PC-3 (cell line): ENCODE data around the gene SYMPK. TPM values are rescaled to one million over a fixed set of nuclear protein-coding genes. Genes with fewer than 3 reads are reported as not detected.

Source experiments
- ATAC-seq: fragments of 200-7000 bp; cut with Tn5 transposase; 2 replicates; pipeline ENCODE4 v1.9.1; 2020; ENCODE audit warnings: mild to moderate bottlenecking, moderate library complexity
- BruUV-seq: library from RNA; stranded (reverse); fragments of 400-500 nt; replicated peaks from 2 replicates; lab custom pipeline; 2021; lab: Mats Ljungman, UMichigan
- CTCF ChIA-PET: fragments of 300-600 bp; sonication (Branson Sonifier 250); formaldehyde crosslinking; loops from one replicate; lab custom pipeline; 2022; ENCODE audit warnings: antibody characterized with exemption; lab: Charles Lee
- POLR2A ChIA-PET: fragments of 300-600 bp; sonication (Branson Sonifier 250); formaldehyde crosslinking; loops from one replicate; lab custom pipeline; 2022; ENCODE audit warnings: antibody characterized with exemption; ENCODE audit not compliant: unreplicated experiment; lab: Charles Lee
- DNase-seq: peaks from one replicate; pipeline ENCODE4 v3.0.0-alpha.2; 2015
- H2AFZ ChIP-seq: fragments of 300-600 bp; sonication (generic); 2 replicates; pipeline ENCODE4 v1.6.0; 2016; ENCODE audit warnings: antibody characterized with exemption, low read length
- H3F3A ChIP-seq: fragments of 300-600 bp; sonication (generic); one replicate; pipeline ENCODE4 v1.6.0; 2017; ENCODE audit warnings: antibody characterized with exemption, low read length, control low read depth, mild to moderate bottlenecking; ENCODE audit not compliant: unreplicated experiment
- H3K27ac ChIP-seq: fragments of 300-600 bp; sonication (generic); 2 replicates; pipeline ENCODE4 v1.5.1; 2016; ENCODE audit warnings: mild to moderate bottlenecking, low read length
- H3K27me3 ChIP-seq: fragments of 300-600 bp; sonication (generic); 2 replicates; pipeline ENCODE4 v1.6.1; 2016; ENCODE audit warnings: low read length, mixed read lengths
- H3K36me3 ChIP-seq: fragments of 300-600 bp; sonication (generic); 2 replicates; pipeline ENCODE4 v1.6.1; 2016; ENCODE audit warnings: low read depth, mixed run types, low read length, mixed read lengths
- H3K4me1 ChIP-seq: fragments of 300-600 bp; sonication (generic); 2 replicates; pipeline ENCODE4 v1.5.1; 2016; ENCODE audit warnings: low read length; ENCODE audit not compliant: insufficient read depth
- H3K4me2 ChIP-seq: fragments of 300-600 bp; sonication (generic); 2 replicates; pipeline ENCODE4 v1.6.0; 2016; ENCODE audit warnings: low read length
- H3K4me3 ChIP-seq: fragments of 300-600 bp; sonication (generic); 2 replicates; pipeline ENCODE4 v1.5.1; 2016; ENCODE audit warnings: mild to moderate bottlenecking, low read length, mixed read lengths
- H3K79me2 ChIP-seq: fragments of 300-600 bp; sonication (generic); 2 replicates; pipeline ENCODE4 v1.6.1; 2017; ENCODE audit warnings: low read length, mixed read lengths
- H3K9ac ChIP-seq: fragments of 300-600 bp; sonication (generic); 2 replicates; pipeline ENCODE4 v1.6.0; 2016; ENCODE audit warnings: mild to moderate bottlenecking, low read length
- H3K9me2 ChIP-seq: fragments of 300-600 bp; sonication (generic); replicated peaks from 2 replicates; pipeline ENCODE4 v1.6.1; 2016; ENCODE audit warnings: mixed run types, low read length, mixed read lengths
- H3K9me3 ChIP-seq: fragments of 300-600 bp; sonication (generic); 2 replicates; pipeline ENCODE4 v1.6.1; 2016; ENCODE audit warnings: low read length, mixed read lengths
- H4K20me1 ChIP-seq: fragments of 300-600 bp; sonication (generic); 2 replicates; pipeline ENCODE4 v1.6.1; 2016; ENCODE audit warnings: low read length, mixed read lengths
- CTCF ChIP-seq: fragments of 300-600 bp; sonication (generic); conservative IDR thresholded peaks from 2 replicates; pipeline ENCODE4 v1.5.1; 2017; ENCODE audit warnings: antibody characterized with exemption, low read depth, mild to moderate bottlenecking, low read length
- EZH2 ChIP-seq: fragments of 300-600 bp; sonication (generic); IDR thresholded peaks from one replicate; pipeline ENCODE4 v1.6.1; 2017; ENCODE audit warnings: antibody characterized with exemption, mild to moderate bottlenecking, low read length; ENCODE audit not compliant: unreplicated experiment
- EZH2phosphoT487 ChIP-seq: fragments of 300-600 bp; sonication (generic); IDR thresholded peaks from 2 replicates; pipeline ENCODE4 v1.6.1; 2018; ENCODE audit warnings: mild to moderate bottlenecking, antibody characterized with exemption, low read length, borderline replicate concordance
- intact Hi-C: fragments of 100-400 bp; cut with micrococcal nuclease; formaldehyde crosslinking; loops from 2 replicates; pipeline ENCODE4 v1.9.0; 2023
- total RNA-seq: library from RNA; depleted of rRNA; stranded (reverse); fragments of >200 nt; gene quantifications from 2 replicates; pipeline ENCODE4 v1.2.3, GENCODE V29; 2014

SYMPK gene
- total RNA-seq, 1 experiment from 2014 or later, result 36.6 TPM

GRCh38 chr19:45789035-45789786 is 73.7 kb downstream of the SYMPK start:
- no peak overlapping the region for H3K27ac ChIP-seq
- H4K20me1 ChIP-seq, result no peaks in the 10 kb centered on the region
- BruUV-seq, result TSS peak; percentile 2

DNA sequence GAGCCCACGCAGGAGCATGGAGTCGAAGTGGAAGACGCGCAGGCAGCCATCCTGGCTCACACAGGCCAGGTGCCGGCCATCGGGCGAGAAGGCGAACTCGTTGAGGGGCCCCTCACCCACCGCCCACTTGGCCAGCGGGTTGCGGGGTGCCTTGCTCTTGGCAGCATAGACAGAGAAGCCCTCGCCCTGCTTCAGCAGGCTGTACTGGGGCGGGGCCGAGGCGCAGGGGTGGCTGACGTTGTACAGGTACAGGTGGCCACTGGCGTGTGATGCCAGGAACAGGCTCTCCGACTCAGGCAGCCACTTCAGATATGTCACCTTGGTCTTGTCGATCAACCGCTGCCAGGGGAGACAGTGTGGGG is 76.4 kb downstream of the SYMPK start:
- peaks cover 9% of the 10 kb centered on the region for H3K79me2 ChIP-seq

More at GRCh38 chr19:45789035-45789786, 73.7 kb downstream of the SYMPK start:
- no peaks in the 10 kb centered on the region for H3F3A ChIP-seq
- TF ChIP-seq EZH2 (no peak), EZH2phosphoT487 (no peak), CTCF (no peak)
- H3K9me3 ChIP-seq, result no peaks in the 10 kb centered on the region
- no peaks in the 10 kb centered on the region for H3K9me2 ChIP-seq
- peaks cover 6% of the 10 kb centered on the region; the same call in 1 of the 2 replicates for H3K4me1 ChIP-seq
- ChIA-PET POLR2A (no interaction called here), CTCF (no interaction called here)
- intact Hi-C loops, result no loop called here
- ATAC-seq (no peak), DNase-seq (no peak)
- no peaks in the 10 kb centered on the region for H3K27me3 ChIP-seq
- no peak overlapping the region for H2AFZ ChIP-seq
- no peak overlapping the region for H3K4me3 ChIP-seq
- H3K36me3 ChIP-seq, result peaks cover 8% of the 10 kb centered on the region; the same call in 1 of the 2 replicates
- H3K4me2 ChIP-seq, result no peak overlapping the region
- H3K9ac ChIP-seq, result no peak overlapping the region
- H3K79me2 ChIP-seq, result peaks cover 16% of the 10 kb centered on the region

More for the DNA sequence above, 76.4 kb downstream of the SYMPK start:
- H3K9ac ChIP-seq, result no peak overlapping the region
- H3K27ac ChIP-seq, result no peak overlapping the region
- no peaks in the 10 kb centered on the region for H4K20me1 ChIP-seq
- POLR2A ChIA-PET, result no interaction called here
- H3K27me3 ChIP-seq, result no peaks in the 10 kb centered on the region
- ATAC-seq (no peak), DNase-seq (no peak)
- H3K9me3 ChIP-seq, result no peaks in the 10 kb centered on the region
- H2AFZ ChIP-seq, result no peak overlapping the region
- no peaks in the 10 kb centered on the region for H3K9me2 ChIP-seq
- H3K4me3 ChIP-seq, result no peak overlapping the region
- no TSS peak for BruUV-seq
- intact Hi-C loops, result no loop called here
- H3K4me1 ChIP-seq, result peaks cover 25% of the 10 kb centered on the region
- CTCF ChIA-PET, result no interaction called here
- H3K4me2 ChIP-seq, result no peak overlapping the region
- no peaks in the 10 kb centered on the region for H3F3A ChIP-seq
- TF ChIP-seq EZH2 (no peak), CTCF (no peak), EZH2phosphoT487 (no peak)
- peaks cover 8% of the 10 kb centered on the region; the same call in 1 of the 2 replicates for H3K36me3 ChIP-seq
